ENCODE data around the gene HMX1.

DNA sequence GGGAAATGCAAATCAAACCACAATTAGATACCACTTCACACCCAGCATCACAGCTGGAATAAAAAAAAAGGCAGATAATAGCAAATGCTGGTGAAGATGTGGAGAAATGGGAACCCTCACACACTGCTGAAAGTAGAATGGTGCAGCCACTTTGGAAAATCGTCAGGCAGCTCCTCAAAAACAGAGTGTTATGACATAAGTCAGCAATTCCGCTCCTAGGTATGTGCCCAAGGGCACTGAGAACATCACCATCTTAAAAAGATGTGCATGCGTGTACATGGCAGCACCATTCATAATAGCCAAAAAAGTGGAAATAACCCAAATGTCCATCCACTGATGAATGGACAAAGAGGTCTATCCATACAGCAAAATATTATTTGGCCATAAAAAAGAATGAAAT is 28.0 kb downstream of the HMX1 start:
- TF ChIP-seq EZH2 (IDR thresholded peaks at IDR 0.05) = no peak
- no peak for TF ChIP-seq POLR2AphosphoS5 (IDR thresholded peaks at IDR 0.05; ENCODE audit: borderline replicate concordance, low read depth, low read length)
- no peak for TF ChIP-seq FOXP2 (optimal IDR thresholded peaks at IDR 0.05; ENCODE audit: control extremely low read depth, extremely low read length, insufficient read depth)
